CD4-positive, alpha-beta T cell (primary cell): Measurements from ENCODE around the gene PIR. TPM values are rescaled to one million over a fixed set of nuclear protein-coding genes. Genes with fewer than 3 reads are reported as not detected.

ENCODE experiments used
- ATAC-seq: fragments of 200-7000 bp; cut with Tn5 transposase; one replicate; pipeline ENCODE4 v1.10.0; 2022; ENCODE audit warnings: mild to moderate bottlenecking; ENCODE audit not compliant: poor library complexity
- CTCF ChIA-PET: fragments of 350-600 bp; sonication (Branson Sonifier 250); formaldehyde crosslinking; loops from one replicate; lab custom pipeline; 2021; ENCODE audit warnings: antibody characterized with exemption, inconsistent platforms; lab: Charles Lee
- POLR2A ChIA-PET: fragments of 350-600 bp; sonication (Branson Sonifier 250); formaldehyde crosslinking; loops from one replicate; lab custom pipeline; 2021; ENCODE audit warnings: antibody characterized with exemption, inconsistent platforms; lab: Charles Lee
- DNase-seq, 14 experiments: peaks; one replicate each; pipeline ENCODE4 v3.0.0-alpha.2; 2013 to 2020; ENCODE audit warnings: mixed read lengths in 2 of 14
- H3K27ac ChIP-seq, 2 donors: one replicate each; pipeline versions ENCODE4 v1.5.1 to v1.7.0; 2013; ENCODE audit warnings: low read length in 2 of 2, low read depth in 1 of 2, mild to moderate bottlenecking in 1 of 2
- H3K27me3 ChIP-seq, 2 experiments: 1 replicate in 1 of 2; 2 replicates in 1 of 2; pipeline versions ENCODE4 v1.6.1 to v1.7.0; 2013; ENCODE audit warnings: low read length in 2 of 2, control low read depth in 1 of 2, mild to moderate bottlenecking in 1 of 2, moderate library complexity in 1 of 2; ENCODE audit not compliant: insufficient read depth in 2 of 2, control insufficient read depth in 1 of 2
- H3K36me3 ChIP-seq: one replicate; pipeline ENCODE4 v1.6.1; 2013; ENCODE audit warnings: low read length, control low read depth; ENCODE audit not compliant: insufficient read depth
- H3K4me1 ChIP-seq: one replicate; pipeline ENCODE4 v1.6.1; 2013; ENCODE audit warnings: low read length, control low read depth; ENCODE audit not compliant: insufficient read depth
- H3K4me3 ChIP-seq: one replicate; pipeline ENCODE4 v1.5.1; 2013; ENCODE audit warnings: mild to moderate bottlenecking, low read length, moderate library complexity
- H3K9me3 ChIP-seq, 2 experiments: 1 replicate in 1 of 2; 2 replicates in 1 of 2; pipeline versions ENCODE4 v1.6.1 to v1.7.0; 2013; ENCODE audit warnings: low read length in 2 of 2, mild to moderate bottlenecking in 2 of 2, control low read depth in 1 of 2, moderate library complexity in 1 of 2; ENCODE audit not compliant: control insufficient read depth in 1 of 2, insufficient read depth in 1 of 2
- H3K27ac Mint-ChIP-seq: one replicate; pipeline ENCODE4 v1.8.0; 2020; ENCODE audit warnings: mixed read lengths
- H3K27me3 Mint-ChIP-seq: one replicate; pipeline ENCODE4 v1.8.0; 2021; ENCODE audit warnings: mixed read lengths
- H3K36me3 Mint-ChIP-seq: one replicate; pipeline ENCODE4 v1.8.0; 2021; ENCODE audit warnings: low read depth, mixed read lengths
- H3K4me1 Mint-ChIP-seq: one replicate; pipeline ENCODE4 v1.8.0; 2021; ENCODE audit warnings: low read depth, mixed read lengths
- H3K4me3 Mint-ChIP-seq: one replicate; pipeline ENCODE4 v1.8.0; 2020; ENCODE audit warnings: mild to moderate bottlenecking, mixed read lengths
- H3K9me3 Mint-ChIP-seq: one replicate; pipeline ENCODE4 v1.8.0; 2020; ENCODE audit warnings: mixed read lengths
- CTCF ChIP-seq: fragments of 200-600 bp; IDR thresholded peaks from one replicate; pipeline ENCODE4 v1.8.0; 2022; ENCODE audit warnings: antibody characterized with exemption, mild to moderate bottlenecking
- intact Hi-C, 2 experiments: fragments of 100-400 bp; cut with DNase I in 1 of 2; cut with micrococcal nuclease in 1 of 2; formaldehyde crosslinking; loops; one replicate each; pipeline versions ENCODE4 v1.15.1 to v1.9.0; 2023 to 2025; cut with DNase I, micrococcal nuclease
- total RNA-seq, 174 experiments: library from RNA in 2 of 174; stranded (reverse) in 2 of 174; gene quantifications; one replicate each; pipeline ENCODE4 v1.2.3 and lab custom pipeline; 2021 to 2026

PIR gene
- total RNA-seq, 2 experiments from 2014 or later: not detected

DNA sequence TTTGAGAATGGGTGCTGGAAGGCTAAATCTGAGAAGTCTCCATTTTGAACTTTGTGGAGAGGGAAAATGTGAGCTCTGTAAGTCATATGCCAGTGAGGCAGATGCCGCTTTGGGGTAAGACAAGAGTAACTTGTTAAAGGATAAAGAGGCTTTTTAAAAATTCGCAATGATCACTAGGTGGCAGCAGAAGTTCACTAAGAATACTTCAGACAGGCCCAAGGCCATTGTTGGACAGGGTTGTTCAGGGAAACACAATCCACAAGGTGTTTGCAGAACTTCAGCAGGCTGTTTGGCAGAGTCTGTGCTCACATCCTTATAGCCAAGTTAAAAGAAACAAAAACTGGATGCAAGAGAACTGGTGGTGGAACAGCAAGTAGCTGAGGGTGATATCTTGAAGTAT lies 144.1 kb downstream of the PIR start:
- Histone ChIP-seq H3K9me3 (no peaks in the 10 kb centered on the region), H3K4me1 (no peaks in the 10 kb centered on the region), H3K27ac (no peak overlapping the region), H3K36me3 (no peaks in the 10 kb centered on the region), H3K27me3 (peaks cover 0 to 4% of the 10 kb centered on the region in 2 experiments), H3K4me3 (no peak overlapping the region)
- H3K27me3 Mint-ChIP-seq: peaks cover 5% of the 10 kb centered on the region
- DNase-seq (peak in 4 of 14 experiments; percentile 9 to 60 (median 38)), ATAC-seq (no peak)
- intact Hi-C loops: loop anchor here in 1 of 2 experiments (2.0 to 10.0 kb wide), 2 partner anchors 120 to 1346 kb away; no protein-coding TSS in a partner anchor
- no peaks in the 10 kb centered on the region for H3K36me3 Mint-ChIP-seq
- CTCF ChIA-PET: interaction anchor here (1.1 to 1.2 kb wide), 2 partner anchors 9 to 12 kb away, joined by 3 read pairs; no protein-coding TSS in a partner anchor
- POLR2A ChIA-PET: no interaction called here
- no peaks in the 10 kb centered on the region for H3K9me3 Mint-ChIP-seq
- H3K27ac Mint-ChIP-seq: no peak overlapping the region
- TF ChIP-seq CTCF: peak; percentile 56
- H3K4me3 Mint-ChIP-seq: no peak overlapping the region
- no peaks in the 10 kb centered on the region for H3K4me1 Mint-ChIP-seq

GRCh38 chrX:15345976-15346375 lies 147.2 kb downstream of the PIR start:
- peaks cover 0 to 7% of the 10 kb centered on the region in 2 experiments for H3K27me3 ChIP-seq
- ChIA-PET POLR2A (no interaction called here), CTCF (no interaction called here)
- no peak for TF ChIP-seq CTCF
- ATAC-seq (no peak), DNase-seq (no peak)
- H3K36me3 ChIP-seq: no peaks in the 10 kb centered on the region
- H3K4me3 ChIP-seq: no peak overlapping the region
- intact Hi-C loops: loop anchor here in 1 of 2 experiments (10.0 kb wide), 1 partner anchor 1349 kb away; no protein-coding TSS in a partner anchor
- H3K9me3 ChIP-seq: no peaks in the 10 kb centered on the region
- Mint-ChIP-seq H3K36me3 (no peaks in the 10 kb centered on the region), H3K4me1 (no peaks in the 10 kb centered on the region), H3K9me3 (no peaks in the 10 kb centered on the region), H3K4me3 (no peak overlapping the region), H3K27ac (no peak overlapping the region), H3K27me3 (peaks cover 16% of the 10 kb centered on the region)
- H3K4me1 ChIP-seq: no peaks in the 10 kb centered on the region
- H3K27ac ChIP-seq: no peak overlapping the region

GRCh38 chrX:15344106-15344505 lies 149.0 kb downstream of the PIR start:
- H3K27me3 ChIP-seq: peaks cover 0 to 7% of the 10 kb centered on the region in 2 experiments
- H3K4me3 Mint-ChIP-seq: no peak overlapping the region
- no peak overlapping the region for H3K27ac ChIP-seq
- H3K27me3 Mint-ChIP-seq: peaks cover 26% of the 10 kb centered on the region
- CTCF ChIA-PET: no interaction called here
- TF ChIP-seq CTCF: no peak
- DNase-seq (no peak), ATAC-seq (no peak)
- no peaks in the 10 kb centered on the region for H3K4me1 Mint-ChIP-seq
- no peak overlapping the region for H3K27ac Mint-ChIP-seq
- no peaks in the 10 kb centered on the region for H3K36me3 Mint-ChIP-seq
- no peaks in the 10 kb centered on the region for H3K36me3 ChIP-seq
- H3K4me3 ChIP-seq: no peak overlapping the region
- H3K9me3 Mint-ChIP-seq: no peaks in the 10 kb centered on the region
- no peaks in the 10 kb centered on the region for H3K9me3 ChIP-seq
- POLR2A ChIA-PET: no interaction called here
- no peaks in the 10 kb centered on the region for H3K4me1 ChIP-seq
- intact Hi-C loops: loop anchor here in 1 of 2 experiments (10.0 kb wide), 1 partner anchor 1351 kb away; no protein-coding TSS in a partner anchor
